HG03442 (cell line): ENCODE measurements around the gene SLC25A22.

ENCODE experiments used
- ATAC-seq: cut with Tn5 transposase; IDR thresholded peaks from one replicate; pipeline ENCODE4 v1.9.1; 2021; ENCODE audit warnings: mild to moderate bottlenecking, moderate library complexity; ENCODE audit not compliant: unreplicated experiment

Gene SLC25A22

GRCh38 chr11:791658-792534, 6.2 kb downstream of the SLC25A22 start:
- ATAC-seq = no peak

GRCh38 chr11:790721-791564, 7.1 kb downstream of the SLC25A22 start:
- no peak for ATAC-seq

- ATAC-seq = no peak
Observed at GRCh38 chr11:789943-790342, 8.1 kb downstream of the SLC25A22 start, which contains the start of gene CEND1. CEND1 (minus strand) TSS chr11:790090; CDS start chr11:788576, 1,514 bp downstream.

GRCh38 chr11:788953-789940, 8.8 kb downstream of the SLC25A22 start:
- ATAC-seq = no peak

GRCh38 chr11:788009-788640, 10.0 kb downstream of the SLC25A22 start:
- no peak for ATAC-seq

GRCh38 chr11:787084-787675, 10.9 kb downstream of the SLC25A22 start:
- no peak for ATAC-seq

GRCh38 chr11:786235-787083, 11.6 kb downstream of the SLC25A22 start:
- ATAC-seq = no peak

GRCh38 chr11:783581-784015, 14.5 kb downstream of the SLC25A22 start:
- ATAC-seq = no peak

- ATAC-seq = no peak
Observed at GRCh38 chr11:782264-783174, 15.6 kb downstream of the SLC25A22 start.

GRCh38 chr11:779955-780532, 18.0 kb downstream of the SLC25A22 start:
- no peak for ATAC-seq

GRCh38 chr11:778976-779954, 18.8 kb downstream of the SLC25A22 start:
- ATAC-seq = no peak

- ATAC-seq = peak; percentile 80
Observed at GRCh38 chr11:777288-778255, 20.5 kb downstream of the SLC25A22 start, which contains the start of gene GATD1. GATD1 (minus strand) TSS chr11:777487; CDS start chr11:777462, 25 bp downstream.

- peak; percentile 12 for ATAC-seq
Observed at GRCh38 chr11:776561-777287, 21.4 kb downstream of the SLC25A22 start.

GRCh38 chr11:776263-776560, 21.9 kb downstream of the SLC25A22 start:
- ATAC-seq = no peak
